Activated naive CD8-positive, alpha-beta T cell treated with anti-CD3 and anti-CD28 coated beads, Interleukin-2, amount 50 U/mL, for 16 hours (primary cell): ENCODE results near the gene VAMP2.

Experiments used
- DNase-seq: peaks from one replicate; pipeline ENCODE4 v3.0.0-alpha.2; 2020; ENCODE audit warnings: low read depth, low spot score

VAMP2 gene

DNA sequence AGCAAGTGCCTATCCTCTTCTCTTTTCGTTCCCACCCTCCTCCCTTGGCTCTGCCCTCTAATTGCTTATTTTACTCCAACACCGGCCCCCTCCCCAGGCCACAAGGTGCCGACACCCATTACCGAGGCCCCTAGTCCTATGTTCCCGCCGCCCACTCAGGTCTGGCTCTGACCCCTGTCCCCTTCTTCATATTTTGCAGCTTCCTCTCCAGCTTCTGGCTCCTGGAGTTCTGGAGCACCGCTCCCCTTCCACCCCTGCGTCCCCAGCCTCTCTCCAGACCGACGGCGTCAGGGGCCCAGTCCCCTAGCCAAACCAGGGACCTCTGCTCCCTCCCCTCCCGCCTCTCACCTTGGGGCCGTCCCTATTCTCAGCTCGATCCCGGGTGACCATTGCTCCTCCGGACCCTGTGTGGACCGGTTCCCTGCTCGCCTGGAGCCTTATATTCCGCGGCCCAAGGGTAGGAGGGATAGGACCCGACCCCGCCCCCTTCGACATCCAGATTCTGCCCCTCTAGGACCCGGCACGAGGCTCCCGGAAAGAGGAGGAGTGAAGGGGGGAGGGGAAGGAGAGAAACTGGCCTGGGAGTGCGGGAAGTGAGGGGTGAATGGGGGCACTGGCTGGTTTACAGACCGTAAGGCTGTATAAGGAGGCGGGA lies 38.9 kb downstream of the VAMP2 start, which contains the start of gene HES7:
HES7 (minus strand) TSS at position 412 of the 655 bp plus-strand sequence; CDS start at position 390, 22 bp downstream.
- DNase-seq = no peak

DNA sequence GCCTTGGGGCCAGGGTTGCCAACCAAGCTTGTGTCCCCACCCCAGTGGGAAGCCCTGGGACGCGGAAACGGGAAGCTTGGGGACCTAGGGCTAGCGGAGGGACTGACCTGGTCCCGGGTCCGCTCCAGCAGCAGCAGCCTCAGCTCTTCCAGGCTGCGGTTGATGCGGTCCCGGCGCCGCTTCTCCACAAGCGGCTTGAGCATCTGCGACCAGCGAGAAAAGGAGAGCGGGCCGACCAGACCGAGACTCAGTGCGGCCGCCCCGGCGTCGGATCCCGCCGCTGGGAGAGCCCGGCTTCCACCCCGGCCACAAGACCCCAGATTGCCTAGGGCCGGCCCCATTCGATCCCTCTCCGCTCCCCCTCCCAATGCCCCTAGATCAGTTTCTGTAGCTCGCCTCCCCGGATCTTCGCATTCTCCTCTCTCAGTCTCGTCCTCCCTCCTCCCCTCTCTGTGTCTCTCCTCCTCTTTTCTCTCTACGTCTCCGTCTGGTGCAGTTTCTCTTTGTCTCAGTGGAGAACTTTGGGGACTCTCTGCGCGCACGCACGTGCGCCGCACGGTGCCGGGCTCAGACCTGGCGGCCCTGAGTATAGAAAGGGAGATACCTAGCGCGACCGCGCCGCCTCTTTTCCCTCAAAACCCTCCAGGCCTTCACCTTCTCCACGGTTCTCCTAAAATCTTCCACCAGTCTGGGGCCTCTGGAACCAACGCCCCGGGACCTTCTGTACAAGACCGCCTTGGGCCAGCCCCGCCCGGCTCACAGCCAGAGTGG lies 39.6 kb downstream of the VAMP2 start:
- no peak for DNase-seq

DNA sequence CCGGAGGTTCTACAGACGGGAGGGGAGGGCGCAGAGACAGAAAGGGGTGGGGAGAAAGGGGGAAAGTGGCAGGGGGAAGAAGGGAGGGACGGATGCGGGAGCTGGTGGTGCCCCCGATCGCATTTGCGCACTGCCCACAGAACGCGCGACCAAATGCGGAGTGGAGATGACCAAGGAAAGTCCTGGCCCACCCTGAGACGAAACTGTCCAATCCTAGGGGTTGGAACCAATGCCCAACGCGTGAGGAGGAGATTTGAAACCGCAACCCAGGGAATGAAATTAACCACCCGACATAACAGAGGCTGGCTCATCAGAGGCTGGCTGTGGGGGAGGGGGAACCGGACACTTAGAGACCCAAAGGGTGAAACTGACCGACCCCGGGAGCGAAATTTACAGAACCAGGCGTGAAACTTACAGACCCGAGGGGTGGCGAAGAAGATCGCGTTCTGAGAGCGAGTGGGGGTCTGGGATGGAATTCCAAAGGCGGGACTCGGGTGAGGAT lies 40.3 kb downstream of the VAMP2 start:
- DNase-seq = no peak

DNA sequence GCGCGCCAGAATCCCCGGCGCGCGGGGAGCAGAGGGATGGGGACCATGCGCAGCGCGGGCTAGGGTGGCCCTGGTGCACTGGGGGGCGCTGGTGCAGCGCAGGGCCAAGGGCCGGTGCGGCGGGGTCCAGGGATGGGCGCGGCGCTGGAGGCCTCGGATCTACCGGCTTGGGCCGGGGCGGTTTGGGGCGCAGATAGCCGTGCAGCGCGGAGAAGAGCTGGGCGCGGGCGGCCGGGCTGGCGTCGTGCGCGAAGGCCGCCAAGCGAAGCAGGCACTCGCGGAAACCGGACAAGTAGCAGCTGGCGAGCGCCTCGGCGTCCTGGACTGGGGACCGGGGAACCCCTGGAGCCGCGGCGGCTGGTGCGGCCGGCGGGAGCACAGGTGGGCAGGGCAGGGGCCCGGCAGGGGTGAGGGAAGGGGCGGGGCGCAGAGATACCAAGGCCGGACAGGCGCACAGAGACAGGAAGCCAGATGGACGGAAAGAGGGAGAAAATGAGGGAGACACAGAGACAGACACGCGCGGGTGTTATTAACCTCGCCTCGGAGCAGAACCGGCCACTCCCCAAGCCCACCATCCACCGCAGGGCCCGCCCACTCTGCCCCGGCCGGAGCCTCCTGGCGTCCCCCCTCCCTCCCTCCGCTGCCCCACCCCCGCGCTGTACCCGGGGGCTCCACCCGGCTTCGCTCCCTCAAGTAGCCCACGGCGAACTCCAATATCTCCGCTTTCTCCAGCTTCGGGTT lies 40.9 kb downstream of the VAMP2 start:
- no peak for DNase-seq

DNA sequence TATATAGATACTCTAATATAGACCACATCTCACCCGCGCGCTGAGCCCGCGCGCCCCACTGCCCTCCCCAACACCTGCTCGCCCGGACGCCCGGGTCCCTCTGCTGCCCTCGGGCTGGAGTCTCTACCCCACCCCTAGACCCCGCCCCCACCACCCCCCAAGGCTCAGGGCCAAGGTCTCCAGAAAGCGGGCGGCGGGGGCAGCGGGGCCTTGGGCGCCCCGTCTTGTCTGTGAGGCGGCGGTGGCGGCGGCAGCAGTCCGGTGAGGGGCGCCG lies 41.4 kb downstream of the VAMP2 start:
- no peak for DNase-seq

DNA sequence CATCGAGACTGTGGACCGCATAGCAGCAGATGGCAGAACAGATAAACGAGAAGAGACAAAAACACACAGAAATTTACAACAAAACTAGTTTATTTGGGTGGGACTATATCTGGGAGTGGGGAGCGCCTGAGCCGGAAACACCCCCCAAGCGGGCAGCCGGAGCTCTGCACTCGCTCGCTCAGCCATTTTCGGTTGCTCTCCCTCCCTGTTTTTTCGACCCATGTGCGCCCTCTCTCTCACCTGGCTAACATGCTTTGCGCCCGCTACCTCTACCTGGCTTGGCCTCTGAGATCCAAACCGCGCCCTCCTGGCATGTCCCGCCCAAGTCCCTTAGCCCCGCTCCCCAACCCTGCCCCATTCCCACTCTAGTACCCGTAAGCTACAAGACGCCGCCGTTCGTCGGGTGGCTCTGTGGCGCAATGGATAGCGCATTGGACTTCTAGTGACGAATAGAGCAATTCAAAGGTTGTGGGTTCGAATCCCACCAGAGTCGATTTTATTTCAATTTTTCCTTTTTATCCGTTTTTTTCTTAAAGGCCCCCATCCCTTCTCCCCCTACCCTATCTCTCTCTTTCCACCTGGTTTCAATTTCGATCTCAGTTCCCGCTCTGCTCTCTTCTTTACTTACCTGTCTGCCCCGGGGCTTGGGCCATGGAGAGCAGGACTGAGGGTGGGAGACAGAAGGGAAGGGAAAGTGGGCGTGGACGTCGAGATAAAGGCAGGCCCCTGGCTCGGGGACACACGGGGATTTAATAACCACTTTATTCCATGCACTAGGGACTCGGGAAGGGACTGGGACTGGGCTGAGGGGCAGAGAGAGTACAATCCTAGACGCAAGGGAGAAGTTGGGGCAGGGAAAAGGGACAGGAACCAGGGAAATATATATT lies 42.0 kb downstream of the VAMP2 start:
- peak; percentile 60 for DNase-seq

DNA sequence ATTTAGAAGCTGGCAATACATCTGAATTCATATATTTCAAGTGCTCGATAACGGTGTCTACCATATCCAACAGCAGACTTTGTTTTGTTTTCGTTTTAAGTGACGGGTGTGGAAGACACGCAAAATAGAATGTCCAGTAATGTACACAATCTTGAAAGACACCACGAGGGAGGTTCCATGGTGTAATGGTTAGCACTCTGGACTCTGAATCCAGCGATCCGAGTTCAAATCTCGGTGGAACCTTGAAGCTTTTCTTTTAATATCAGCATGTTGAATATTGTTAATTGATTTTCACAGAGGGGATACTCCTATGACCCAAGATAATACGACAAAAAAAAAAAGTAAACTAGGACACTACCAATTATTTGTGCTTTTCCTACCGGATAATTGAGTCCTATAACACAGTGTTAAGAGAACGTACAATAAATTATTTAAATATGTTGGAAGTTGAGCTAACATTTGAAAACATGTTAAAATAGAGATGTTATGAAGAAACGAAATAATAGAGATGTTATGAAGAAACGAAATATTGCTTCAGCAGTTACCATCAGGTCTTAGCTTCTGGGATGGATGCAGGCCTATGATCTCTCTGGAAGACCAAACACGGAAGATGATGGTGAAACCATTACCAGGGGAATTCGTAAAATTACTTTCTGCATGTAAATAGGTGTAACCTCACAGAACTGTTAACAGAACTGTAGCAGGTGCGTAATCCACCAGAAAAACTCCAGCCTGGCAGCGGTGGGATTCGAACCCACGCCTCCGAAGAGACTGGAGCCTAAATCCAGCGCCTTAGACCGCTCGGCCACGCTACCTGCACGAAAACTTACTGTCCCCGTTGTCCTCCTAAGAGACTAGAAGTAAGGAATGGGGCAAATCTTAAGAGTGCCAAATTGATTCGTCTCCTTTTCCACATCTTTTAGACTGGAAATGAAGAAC lies 42.9 kb downstream of the VAMP2 start:
- peak; percentile 79 for DNase-seq

DNA sequence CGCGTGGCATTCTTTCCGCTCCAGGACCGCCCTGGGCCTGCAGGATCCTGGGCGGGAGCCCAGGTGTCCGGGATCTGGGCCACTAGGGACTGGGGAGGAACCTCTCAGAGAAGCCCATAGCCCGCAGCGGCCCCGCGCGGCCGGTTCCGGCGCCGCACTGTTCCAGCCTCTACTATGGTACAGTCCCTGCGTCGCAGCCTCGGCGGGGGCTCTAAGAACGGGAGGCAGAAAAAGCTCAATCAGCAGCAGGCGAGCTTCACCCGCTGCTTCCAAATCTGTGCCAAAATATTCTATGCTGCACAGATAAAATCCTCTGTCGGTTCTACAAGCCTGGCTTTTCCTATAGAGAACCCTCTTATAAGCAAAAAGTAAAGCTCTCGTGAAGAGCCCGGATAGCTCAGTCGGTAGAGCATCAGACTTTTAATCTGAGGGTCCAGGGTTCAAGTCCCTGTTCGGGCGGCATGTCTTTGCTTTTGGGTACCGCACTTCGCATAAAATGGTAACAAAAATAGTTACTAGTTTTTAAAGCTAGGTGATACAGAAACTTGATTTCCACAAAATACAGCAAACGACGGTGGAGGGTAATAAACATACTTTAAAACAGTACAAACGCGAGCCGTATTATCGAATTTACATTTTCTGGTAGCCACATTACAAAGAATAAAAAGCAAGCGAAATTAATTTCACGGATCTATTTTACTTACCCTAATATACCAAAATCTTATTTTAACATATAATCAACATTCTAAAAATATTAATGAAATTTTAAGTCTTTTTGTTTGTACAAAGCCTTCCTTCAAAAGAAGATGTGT lies 43.8 kb downstream of the VAMP2 start:
- DNase-seq = peak; percentile 60

DNA sequence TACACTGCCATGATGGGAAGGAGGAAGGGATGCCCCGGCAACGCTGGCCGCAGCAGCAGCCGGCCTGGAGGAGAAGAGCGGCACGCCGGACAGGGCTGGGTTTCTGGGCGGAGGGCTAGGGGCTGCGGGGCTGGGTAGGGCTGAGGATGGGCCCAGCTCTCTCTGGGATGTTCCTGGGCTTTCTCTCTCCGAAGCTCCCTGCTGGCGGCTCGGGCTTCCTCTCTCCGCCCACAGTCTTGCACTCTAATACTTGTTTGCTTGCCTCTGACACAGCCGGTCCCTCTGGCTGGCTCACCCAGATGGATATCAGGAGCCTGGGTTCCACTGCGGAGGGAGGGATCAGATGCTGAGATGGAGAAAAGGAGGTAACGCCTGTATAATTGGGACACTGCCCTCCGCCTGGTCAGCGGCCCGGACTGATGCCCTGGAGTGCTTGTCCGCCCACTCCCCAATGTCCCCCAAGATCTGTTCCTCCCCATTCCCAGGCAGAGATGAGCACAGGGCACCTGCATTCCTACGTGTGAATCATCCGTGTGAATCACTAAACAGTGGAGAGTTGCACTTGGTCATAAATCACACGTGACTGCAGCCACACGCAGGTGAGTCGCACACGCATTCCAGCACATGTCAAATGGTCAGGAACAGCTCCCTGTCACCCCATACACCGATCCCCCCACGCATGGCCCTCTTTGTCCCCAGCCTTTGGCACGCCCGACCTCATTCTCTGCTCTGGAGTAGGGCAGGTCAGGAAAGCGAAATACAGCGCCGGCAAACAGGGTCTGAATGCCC lies 44.6 kb downstream of the VAMP2 start, which contains the start of gene ALOXE3:
ALOXE3 (minus strand) TSS at position 535 of the 789 bp plus-strand sequence; CDS start at position 11, 524 bp downstream.
- DNase-seq = no peak

DNA sequence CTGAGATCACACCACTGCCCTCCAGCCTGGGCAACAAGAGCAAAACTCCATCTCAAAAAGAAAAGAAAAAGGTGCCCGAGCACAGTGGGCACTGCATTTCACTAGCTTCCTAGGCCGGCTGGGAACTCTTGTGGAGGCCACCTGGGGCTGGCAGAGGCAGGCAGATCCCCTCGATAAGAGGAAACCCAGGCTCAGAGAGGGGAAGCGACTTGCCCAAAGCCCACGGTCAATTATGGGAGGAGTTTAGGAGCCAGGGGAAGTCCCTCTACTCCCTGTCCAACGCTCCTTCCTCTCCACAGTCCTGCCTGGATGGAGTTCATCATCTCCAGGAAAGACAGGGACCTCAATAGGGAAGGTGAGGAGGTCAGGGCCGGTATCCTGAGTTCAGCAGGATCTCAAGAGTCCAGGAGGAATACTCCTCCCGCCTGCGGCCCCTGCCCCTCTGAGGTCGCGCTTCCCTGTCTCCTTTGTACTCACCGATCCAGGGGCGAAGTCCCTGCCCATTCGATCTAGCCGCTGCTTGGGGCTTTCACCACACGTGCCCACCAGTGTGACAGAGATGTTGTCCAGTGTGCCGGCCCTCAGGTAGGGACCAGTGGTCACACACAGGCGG lies 45.3 kb downstream of the VAMP2 start:
- DNase-seq = no peak

DNA sequence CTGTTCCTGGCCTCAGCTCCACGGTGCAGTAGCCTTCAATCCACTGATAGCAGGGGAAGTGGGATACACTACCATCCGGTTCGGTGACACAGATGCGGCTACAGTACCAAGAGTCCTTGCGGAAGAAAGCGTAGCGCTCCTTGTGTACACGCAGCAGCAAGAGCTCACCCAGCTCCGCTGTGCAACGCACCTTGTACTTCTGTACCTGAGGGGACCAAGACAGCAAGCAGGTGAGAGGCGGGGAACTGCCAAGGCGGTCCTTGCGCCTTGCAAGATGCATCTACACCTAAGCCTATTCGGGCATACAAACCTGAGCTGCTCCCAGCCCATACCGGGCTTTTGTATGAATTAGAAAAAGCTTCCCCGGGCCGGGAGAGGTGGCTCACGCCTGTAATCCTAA lies 46.0 kb downstream of the VAMP2 start:
- DNase-seq = no peak

DNA sequence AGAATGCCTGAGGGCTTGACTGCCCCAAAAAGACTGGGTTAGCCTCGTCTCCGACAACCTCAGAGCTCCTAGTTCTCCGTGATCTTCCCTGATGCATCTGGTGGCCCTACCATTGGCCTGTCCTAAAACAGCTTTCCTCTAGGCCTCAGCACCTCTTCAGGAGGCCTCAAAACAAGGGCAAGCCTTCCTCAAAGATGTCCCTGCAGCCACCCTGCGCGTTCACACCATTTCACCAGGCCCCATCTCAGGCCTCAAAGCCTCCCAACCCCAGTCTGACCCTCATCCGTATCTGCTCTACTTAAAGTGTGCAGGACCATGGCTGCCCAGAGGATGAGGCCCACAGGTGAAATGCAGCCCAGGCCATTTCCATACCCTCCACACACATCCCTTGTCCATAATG lies 51.8 kb downstream of the VAMP2 start:
- no peak for DNase-seq

DNA sequence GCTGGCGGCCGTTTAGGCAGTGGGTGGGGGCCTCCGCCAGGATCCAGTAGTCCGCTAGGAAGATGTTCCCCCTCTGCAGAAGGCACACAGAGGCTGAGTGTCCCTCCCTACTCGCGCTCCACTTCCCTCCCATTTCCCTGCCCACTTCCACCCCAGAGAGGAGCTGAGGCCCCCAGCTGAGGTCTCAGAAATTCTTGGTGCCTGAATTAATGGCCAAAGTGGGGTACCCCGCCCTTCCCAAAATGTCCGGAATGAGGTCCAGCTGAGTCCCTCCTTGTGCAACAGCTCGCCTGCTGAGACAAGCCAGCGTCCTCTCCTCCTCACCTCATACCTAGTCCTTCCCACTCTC lies 52.3 kb downstream of the VAMP2 start:
- DNase-seq = no peak

DNA sequence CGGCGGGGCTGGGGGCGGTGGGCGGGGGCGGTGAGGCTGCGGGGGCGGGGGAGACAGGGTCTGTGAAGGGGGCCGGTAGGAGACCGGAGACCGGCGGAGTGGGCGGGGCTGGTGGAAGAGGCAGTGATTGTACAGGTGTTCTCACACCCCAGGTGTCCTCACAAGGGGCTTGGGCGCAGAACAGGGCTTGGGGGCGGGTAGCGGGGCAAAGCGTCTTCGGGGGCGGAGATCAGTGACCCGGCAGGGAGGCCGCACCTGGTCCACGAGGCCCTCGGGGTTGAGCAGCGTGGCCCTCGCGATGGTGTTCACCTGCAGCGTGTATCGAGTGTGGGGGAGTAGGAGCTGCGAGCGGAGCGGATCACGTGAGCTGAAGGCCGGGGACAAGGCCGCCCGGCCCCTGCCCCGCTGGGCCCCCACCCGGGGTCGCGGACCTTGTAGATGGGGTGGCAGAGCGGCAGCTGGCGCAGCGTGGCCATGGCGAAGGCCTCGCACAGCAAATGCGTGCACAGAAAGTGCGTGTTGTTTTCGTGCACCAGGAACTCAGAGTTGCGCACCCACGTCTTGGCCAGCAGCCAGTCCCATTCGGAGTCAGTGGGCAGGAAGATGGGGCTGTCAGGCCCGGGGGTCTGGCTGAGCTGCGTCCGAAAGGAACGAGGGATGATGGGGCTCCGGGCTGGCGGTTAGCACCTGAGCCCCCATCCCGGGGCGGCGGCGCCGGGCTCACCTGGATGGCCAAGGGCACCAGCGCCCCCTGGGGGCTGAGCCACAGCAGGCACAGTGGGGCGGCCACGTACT lies 52.9 kb downstream of the VAMP2 start:
- peak; percentile 63 for DNase-seq
